ENCODE data around the gene TCF12.

TCF12 gene

GRCh38 chr15:56971571-56971970 is 53.1 kb downstream of the TCF12 start:
- H3K9me3 ChIP-seq (ENCODE audit: control insufficient read depth, low read length): no peaks in the 10 kb centered on the region
- H3K9ac ChIP-seq (ENCODE audit: low read length): no peak overlapping the region
- no peak overlapping the region for H3K4me3 ChIP-seq (ENCODE audit: low read length)
- no peaks in the 10 kb centered on the region for H3K36me3 ChIP-seq (ENCODE audit: control insufficient read depth, insufficient read depth, low read length)
- H3K4me1 ChIP-seq (ENCODE audit: control insufficient read depth, insufficient read depth, low read length): peaks cover 24% of the 10 kb centered on the region
- H3K27me3 ChIP-seq (ENCODE audit: control insufficient read depth, insufficient read depth, low read length): no peaks in the 10 kb centered on the region

DNA sequence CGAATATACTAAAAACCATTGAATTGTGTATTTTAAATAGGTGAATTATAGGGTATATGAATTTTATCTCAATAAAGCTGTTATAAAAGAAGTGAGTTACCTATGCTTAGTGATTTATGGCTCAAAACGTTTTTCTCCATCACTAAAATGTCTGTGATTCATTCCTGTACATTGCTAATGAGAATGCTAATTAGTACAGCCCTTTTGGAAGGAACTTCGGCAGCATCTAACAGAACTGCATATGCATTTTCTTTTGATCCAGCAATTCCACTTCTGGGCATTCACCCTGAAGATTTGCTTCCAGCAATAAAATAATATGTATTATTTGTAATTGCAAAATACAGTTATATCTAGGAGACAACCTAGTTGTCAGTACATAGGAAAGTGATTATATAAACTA is 53.6 kb downstream of the TCF12 start:
- Histone ChIP-seq H3K4me3 (ENCODE audit: low read length) (no peak overlapping the region), H3K27me3 (ENCODE audit: control insufficient read depth, insufficient read depth, low read length) (no peaks in the 10 kb centered on the region), H3K9me3 (ENCODE audit: control insufficient read depth, low read length) (no peaks in the 10 kb centered on the region), H3K36me3 (ENCODE audit: control insufficient read depth, insufficient read depth, low read length) (no peaks in the 10 kb centered on the region), H3K4me1 (ENCODE audit: control insufficient read depth, insufficient read depth, low read length) (peaks cover 24% of the 10 kb centered on the region), H3K9ac (ENCODE audit: low read length) (no peak overlapping the region)

- Histone ChIP-seq H3K4me3 (ENCODE audit: low read length) (no peak overlapping the region), H3K36me3 (ENCODE audit: control insufficient read depth, insufficient read depth, low read length) (no peaks in the 10 kb centered on the region), H3K27me3 (ENCODE audit: control insufficient read depth, insufficient read depth, low read length) (no peaks in the 10 kb centered on the region), H3K9me3 (ENCODE audit: control insufficient read depth, low read length) (no peaks in the 10 kb centered on the region), H3K4me1 (ENCODE audit: control insufficient read depth, insufficient read depth, low read length) (peaks cover 24% of the 10 kb centered on the region), H3K9ac (ENCODE audit: low read length) (no peak overlapping the region)
These were observed 54.0 kb downstream of the TCF12 start for GRCh38 chr15:56972426-56972825.

DNA sequence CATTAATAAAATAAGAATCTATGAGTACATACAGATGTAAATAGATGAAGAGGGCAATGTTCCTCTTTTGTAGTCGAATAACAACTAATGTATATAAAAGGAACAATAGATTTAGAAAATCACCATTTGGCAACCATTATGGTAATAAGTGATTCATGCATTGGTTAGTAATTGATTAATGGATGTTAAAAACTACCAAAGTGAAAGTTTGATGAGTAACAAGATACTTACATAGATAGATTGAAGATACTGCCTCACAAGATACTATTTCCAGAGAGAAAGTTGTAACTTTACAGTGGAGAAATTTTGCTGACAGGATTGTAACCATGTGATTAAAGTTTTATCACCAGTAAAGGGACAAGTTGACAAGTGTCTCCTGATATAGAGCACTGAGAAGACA is 55.0 kb downstream of the TCF12 start:
- Histone ChIP-seq H3K9ac (ENCODE audit: low read length) (no peak overlapping the region), H3K36me3 (ENCODE audit: control insufficient read depth, insufficient read depth, low read length) (no peaks in the 10 kb centered on the region), H3K27me3 (ENCODE audit: control insufficient read depth, insufficient read depth, low read length) (no peaks in the 10 kb centered on the region), H3K4me1 (ENCODE audit: control insufficient read depth, insufficient read depth, low read length) (peaks cover 23% of the 10 kb centered on the region), H3K9me3 (ENCODE audit: control insufficient read depth, low read length) (no peaks in the 10 kb centered on the region), H3K4me3 (ENCODE audit: low read length) (no peak overlapping the region)

- no peak overlapping the region for H3K9ac ChIP-seq (ENCODE audit: low read length)
- H3K36me3 ChIP-seq (ENCODE audit: control insufficient read depth, insufficient read depth, low read length): no peaks in the 10 kb centered on the region
- no peaks in the 10 kb centered on the region for H3K9me3 ChIP-seq (ENCODE audit: control insufficient read depth, low read length)
- H3K4me1 ChIP-seq (ENCODE audit: control insufficient read depth, insufficient read depth, low read length): peaks cover 11% of the 10 kb centered on the region
- no peaks in the 10 kb centered on the region for H3K27me3 ChIP-seq (ENCODE audit: control insufficient read depth, insufficient read depth, low read length)
- no peak overlapping the region for H3K4me3 ChIP-seq (ENCODE audit: low read length)
These were observed 58.8 kb downstream of the TCF12 start for GRCh38 chr15:56977232-56977631.

DNA sequence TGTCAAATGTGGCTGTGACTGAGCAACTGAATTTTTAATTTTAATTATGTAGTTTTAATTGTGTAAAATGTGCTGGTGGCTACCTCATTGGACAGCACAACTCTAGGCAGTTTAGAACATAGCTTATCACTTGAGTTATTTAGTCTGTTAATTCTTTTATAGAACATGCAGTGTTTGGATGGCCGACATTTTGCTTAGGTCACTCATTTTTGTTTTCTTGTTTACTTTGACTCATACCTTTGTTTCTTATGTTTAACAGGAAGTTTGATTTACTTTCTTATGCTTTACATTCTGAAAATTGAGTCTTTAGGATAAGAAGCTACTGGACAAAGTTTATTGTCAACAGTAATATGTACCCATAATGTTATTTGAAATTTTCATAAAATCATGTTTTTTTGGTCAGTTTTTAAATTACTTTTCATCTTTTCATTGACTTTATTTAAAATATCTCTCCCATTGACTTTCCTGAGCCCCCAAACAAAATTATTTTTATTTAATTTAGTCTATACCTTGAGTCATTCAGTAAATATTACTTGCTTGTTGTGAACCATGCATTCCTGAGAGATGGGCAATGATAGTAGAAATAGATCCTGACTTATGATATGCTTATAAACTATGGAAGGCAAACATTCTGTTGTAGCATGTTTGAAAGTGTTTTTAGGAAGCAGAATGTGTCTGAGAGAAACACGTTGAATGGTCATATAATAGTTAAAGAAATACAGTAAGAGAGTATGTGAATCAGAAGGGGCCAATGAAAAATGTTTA is 60.6 kb downstream of the TCF12 start:
- Histone ChIP-seq H3K9me3 (ENCODE audit: control insufficient read depth, low read length) (no peaks in the 10 kb centered on the region), H3K4me3 (ENCODE audit: low read length) (no peak overlapping the region), H3K9ac (ENCODE audit: low read length) (no peak overlapping the region), H3K4me1 (ENCODE audit: control insufficient read depth, insufficient read depth, low read length) (peaks cover 5% of the 10 kb centered on the region), H3K36me3 (ENCODE audit: control insufficient read depth, insufficient read depth, low read length) (no peaks in the 10 kb centered on the region), H3K27me3 (ENCODE audit: control insufficient read depth, insufficient read depth, low read length) (no peaks in the 10 kb centered on the region)

DNA sequence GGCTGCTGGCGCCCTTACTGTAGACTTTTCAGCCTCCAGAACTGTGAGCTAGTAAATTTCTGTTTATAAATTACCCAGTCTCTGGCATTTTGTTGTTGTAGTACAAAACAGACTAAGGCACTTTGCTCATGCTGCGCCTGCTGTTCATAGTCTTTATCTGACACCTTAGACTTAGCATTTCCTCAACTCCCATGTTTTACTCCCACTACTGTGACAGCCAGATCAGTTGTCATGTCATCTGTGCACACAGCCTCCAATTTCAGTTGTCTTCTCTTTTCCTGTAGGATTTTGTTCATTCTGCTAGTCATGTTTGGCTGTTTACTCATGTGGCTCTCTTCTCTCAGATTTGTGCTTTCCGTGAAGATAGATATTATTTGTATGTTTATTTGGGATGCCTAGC is 62.0 kb downstream of the TCF12 start:
- H3K9ac ChIP-seq (ENCODE audit: low read length): no peak overlapping the region
- H3K4me1 ChIP-seq (ENCODE audit: control insufficient read depth, insufficient read depth, low read length): peaks cover 5% of the 10 kb centered on the region

DNA sequence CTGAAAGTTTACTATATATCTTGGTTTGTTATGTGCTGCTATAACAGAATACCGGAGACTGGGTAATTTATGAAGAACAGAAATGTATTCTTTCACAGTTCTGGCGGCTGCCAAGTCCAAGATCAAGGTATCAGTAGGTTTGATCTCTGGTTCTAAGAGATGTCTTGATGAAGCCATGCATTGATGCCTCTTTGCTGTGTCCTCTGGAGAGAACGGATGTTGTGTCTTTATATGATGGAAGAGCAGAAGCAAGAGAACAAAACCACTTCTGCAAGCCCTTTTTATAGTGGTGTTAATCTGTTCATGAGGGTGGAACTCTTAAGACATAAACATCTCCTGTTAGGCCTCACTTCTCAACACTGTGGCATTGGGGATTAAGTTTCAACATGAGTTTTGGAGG is 62.7 kb downstream of the TCF12 start:
- Histone ChIP-seq H3K9ac (ENCODE audit: low read length) (no peak overlapping the region), H3K27me3 (ENCODE audit: control insufficient read depth, insufficient read depth, low read length) (no peaks in the 10 kb centered on the region), H3K36me3 (ENCODE audit: control insufficient read depth, insufficient read depth, low read length) (no peaks in the 10 kb centered on the region), H3K9me3 (ENCODE audit: control insufficient read depth, low read length) (no peaks in the 10 kb centered on the region), H3K4me1 (ENCODE audit: control insufficient read depth, insufficient read depth, low read length) (peaks cover 5% of the 10 kb centered on the region), H3K4me3 (ENCODE audit: low read length) (no peak overlapping the region)

More for the DNA sequence above, 62.0 kb downstream of the TCF12 start:
- Histone ChIP-seq H3K36me3 (ENCODE audit: control insufficient read depth, insufficient read depth, low read length) (no peaks in the 10 kb centered on the region), H3K9me3 (ENCODE audit: control insufficient read depth, low read length) (no peaks in the 10 kb centered on the region), H3K27me3 (ENCODE audit: control insufficient read depth, insufficient read depth, low read length) (no peaks in the 10 kb centered on the region), H3K4me3 (ENCODE audit: low read length) (no peak overlapping the region)

DNA sequence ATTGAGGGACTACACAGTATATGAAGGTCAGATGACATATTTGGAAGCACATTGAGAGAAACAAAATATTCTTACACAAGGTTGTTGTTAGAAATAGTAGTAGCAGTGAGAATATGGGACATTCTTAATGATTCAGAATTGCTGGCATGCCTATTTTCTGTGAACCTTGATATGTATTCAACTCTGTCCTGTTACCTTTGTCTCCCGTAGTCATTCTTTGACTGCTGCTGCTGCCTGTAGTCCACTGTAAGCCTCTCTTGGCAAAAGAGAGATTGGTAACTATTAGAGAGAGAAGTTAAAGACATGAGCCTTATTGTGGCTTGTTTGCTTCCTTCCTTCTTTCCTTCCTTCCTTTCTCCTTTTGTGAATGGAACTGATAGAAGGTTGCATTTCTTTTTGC is 64.5 kb downstream of the TCF12 start:
- peaks cover 5% of the 10 kb centered on the region for H3K4me1 ChIP-seq (ENCODE audit: control insufficient read depth, insufficient read depth, low read length)
- no peak overlapping the region for H3K4me3 ChIP-seq (ENCODE audit: low read length)
- H3K9me3 ChIP-seq (ENCODE audit: control insufficient read depth, low read length): no peaks in the 10 kb centered on the region
- no peaks in the 10 kb centered on the region for H3K27me3 ChIP-seq (ENCODE audit: control insufficient read depth, insufficient read depth, low read length)
- H3K9ac ChIP-seq (ENCODE audit: low read length): no peak overlapping the region
- H3K36me3 ChIP-seq (ENCODE audit: control insufficient read depth, insufficient read depth, low read length): no peaks in the 10 kb centered on the region

DNA sequence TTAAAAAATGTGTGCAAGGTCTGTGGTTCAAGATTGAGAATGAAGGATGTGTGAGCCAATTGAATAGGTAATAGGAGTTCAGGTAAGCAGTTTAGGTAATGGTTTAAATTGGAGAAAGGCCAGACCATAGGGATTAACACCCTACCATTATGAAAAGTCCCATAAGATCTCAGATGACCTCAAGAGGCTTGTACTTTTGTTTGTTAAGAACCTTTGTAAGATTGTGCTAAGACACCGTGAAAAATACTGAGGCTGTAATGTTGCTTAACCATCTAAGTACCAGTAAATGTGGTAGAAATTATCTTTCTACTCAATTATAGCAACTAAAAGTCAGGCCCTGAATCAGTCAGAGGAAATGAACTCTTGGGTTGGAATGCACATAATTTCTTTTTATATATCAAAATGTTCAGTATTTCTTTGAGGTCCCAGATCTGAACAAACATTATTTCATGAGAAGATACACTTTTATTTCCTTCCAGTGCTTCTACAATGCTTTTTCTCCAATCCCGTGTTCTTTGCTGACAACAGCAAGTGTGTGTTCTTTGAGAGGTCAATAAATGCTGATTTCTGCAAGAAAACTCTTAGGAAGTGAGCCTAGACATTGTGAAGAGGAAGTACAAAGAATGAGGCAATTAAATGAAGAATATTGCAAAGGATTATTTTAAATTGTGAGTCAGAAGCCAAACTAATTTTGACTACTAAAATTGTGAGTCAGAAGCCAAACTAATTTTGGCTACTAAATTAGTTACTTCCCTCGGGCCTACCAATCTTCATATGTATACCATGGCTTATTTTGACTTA is 66.4 kb downstream of the TCF12 start:
- Histone ChIP-seq H3K9ac (ENCODE audit: low read length) (no peak overlapping the region), H3K27me3 (ENCODE audit: control insufficient read depth, insufficient read depth, low read length) (no peaks in the 10 kb centered on the region), H3K4me1 (ENCODE audit: control insufficient read depth, insufficient read depth, low read length) (peaks cover 8% of the 10 kb centered on the region), H3K36me3 (ENCODE audit: control insufficient read depth, insufficient read depth, low read length) (no peaks in the 10 kb centered on the region), H3K9me3 (ENCODE audit: control insufficient read depth, low read length) (no peaks in the 10 kb centered on the region), H3K4me3 (ENCODE audit: low read length) (no peak overlapping the region)

DNA sequence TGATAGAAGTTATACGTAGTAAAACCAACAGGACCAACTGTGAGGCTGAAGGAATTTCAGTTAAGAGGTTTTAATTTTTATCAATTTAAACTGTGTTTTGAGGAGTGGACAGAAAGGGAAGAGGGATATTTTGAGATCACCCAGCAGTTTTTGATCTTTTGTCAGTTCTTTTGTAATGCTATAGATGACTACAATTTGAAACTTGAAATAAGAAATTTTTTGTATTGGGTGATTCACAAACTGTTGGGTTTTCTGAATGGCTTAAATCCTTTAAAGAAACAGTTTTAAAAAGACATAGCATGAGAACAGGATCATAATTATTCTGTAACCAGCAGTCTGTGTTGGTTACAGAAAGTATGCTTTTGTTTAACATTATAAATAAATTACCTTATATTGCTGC is 67.4 kb downstream of the TCF12 start:
- H3K36me3 ChIP-seq (ENCODE audit: control insufficient read depth, insufficient read depth, low read length): no peaks in the 10 kb centered on the region
- no peak overlapping the region for H3K9ac ChIP-seq (ENCODE audit: low read length)
- no peak overlapping the region for H3K4me3 ChIP-seq (ENCODE audit: low read length)
- peaks cover 8% of the 10 kb centered on the region for H3K4me1 ChIP-seq (ENCODE audit: control insufficient read depth, insufficient read depth, low read length)
- H3K9me3 ChIP-seq (ENCODE audit: control insufficient read depth, low read length): no peaks in the 10 kb centered on the region
- no peaks in the 10 kb centered on the region for H3K27me3 ChIP-seq (ENCODE audit: control insufficient read depth, insufficient read depth, low read length)

- Histone ChIP-seq H3K4me1 (ENCODE audit: control insufficient read depth, insufficient read depth, low read length) (peaks cover 8% of the 10 kb centered on the region), H3K4me3 (ENCODE audit: low read length) (no peak overlapping the region), H3K9me3 (ENCODE audit: control insufficient read depth, low read length) (no peaks in the 10 kb centered on the region), H3K9ac (ENCODE audit: low read length) (no peak overlapping the region), H3K27me3 (ENCODE audit: control insufficient read depth, insufficient read depth, low read length) (no peaks in the 10 kb centered on the region), H3K36me3 (ENCODE audit: control insufficient read depth, insufficient read depth, low read length) (no peaks in the 10 kb centered on the region)
These were observed 68.8 kb downstream of the TCF12 start for GRCh38 chr15:56987286-56987685.
